C4-2B (cell line): ENCODE data around the gene THADA.

Source experiments
- ZFX ChIP-seq: fragments of 450-650 bp; IDR thresholded peaks from 2 replicates; pipeline ENCODE4 v1.6.1; 2017
- TF ChIP-seq, protein P1 (sequence below): fragments of 450-650 bp; conservative IDR thresholded peaks from 2 replicates; pipeline ENCODE4 v1.5.1; 2017; ENCODE audit warnings: mild to moderate bottlenecking

DNA sequence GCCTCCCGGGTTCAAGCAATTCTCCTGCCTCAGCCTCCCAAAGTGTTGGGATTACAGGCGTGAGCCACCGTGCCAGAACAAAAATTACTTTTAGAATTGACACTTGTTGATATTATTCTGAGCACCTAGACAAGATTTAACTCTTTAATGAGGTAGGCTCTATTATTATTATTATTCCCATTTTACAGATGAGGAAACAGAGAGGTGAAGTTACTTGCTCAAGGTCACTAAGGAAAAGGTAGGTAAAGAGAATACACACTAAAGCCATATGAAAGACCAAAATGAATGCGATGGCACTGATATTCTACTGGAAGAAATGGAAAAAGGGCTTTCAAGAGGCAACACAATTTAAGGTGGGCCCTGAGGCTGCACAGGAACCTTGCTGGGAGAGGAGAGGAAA, 295.6 kb downstream of the THADA start:
- TF ChIP-seq, protein P1, sequence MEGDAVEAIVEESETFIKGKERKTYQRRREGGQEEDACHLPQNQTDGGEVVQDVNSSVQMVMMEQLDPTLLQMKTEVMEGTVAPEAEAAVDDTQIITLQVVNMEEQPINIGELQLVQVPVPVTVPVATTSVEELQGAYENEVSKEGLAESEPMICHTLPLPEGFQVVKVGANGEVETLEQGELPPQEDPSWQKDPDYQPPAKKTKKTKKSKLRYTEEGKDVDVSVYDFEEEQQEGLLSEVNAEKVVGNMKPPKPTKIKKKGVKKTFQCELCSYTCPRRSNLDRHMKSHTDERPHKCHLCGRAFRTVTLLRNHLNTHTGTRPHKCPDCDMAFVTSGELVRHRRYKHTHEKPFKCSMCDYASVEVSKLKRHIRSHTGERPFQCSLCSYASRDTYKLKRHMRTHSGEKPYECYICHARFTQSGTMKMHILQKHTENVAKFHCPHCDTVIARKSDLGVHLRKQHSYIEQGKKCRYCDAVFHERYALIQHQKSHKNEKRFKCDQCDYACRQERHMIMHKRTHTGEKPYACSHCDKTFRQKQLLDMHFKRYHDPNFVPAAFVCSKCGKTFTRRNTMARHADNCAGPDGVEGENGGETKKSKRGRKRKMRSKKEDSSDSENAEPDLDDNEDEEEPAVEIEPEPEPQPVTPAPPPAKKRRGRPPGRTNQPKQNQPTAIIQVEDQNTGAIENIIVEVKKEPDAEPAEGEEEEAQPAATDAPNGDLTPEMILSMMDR, result no peak
- TF ChIP-seq ZFX, result no peak
